Keratinocyte (primary cell): Measurements from ENCODE around the gene HPCAL1. TPM values are rescaled to one million over a fixed set of nuclear protein-coding genes. Genes with fewer than 3 reads are reported as not detected.

Experiments used
- DNase-seq: peaks from one replicate; pipeline ENCODE4 v3.0.0-alpha.2; 2011; ENCODE audit warnings: low read depth, missing footprints, low spot score
- FAIRE-seq: peaks from 2 replicates; lab custom pipeline; 2011; peaks lifted over from hg19 to GRCh38; lab: Jason Lieb, UNC
- H2AFZ ChIP-seq: 2 replicates; pipeline ENCODE4 v1.6.0; 2012; ENCODE audit warnings: low read length, control low read depth, inconsistent platforms; ENCODE audit not compliant: control insufficient read depth
- H3K27ac ChIP-seq: 2 replicates; pipeline ENCODE4 v1.5.1; 2011; ENCODE audit warnings: low read length; ENCODE audit not compliant: control insufficient read depth, insufficient read depth
- H3K27me3 ChIP-seq: 3 replicates; pipeline ENCODE4 v1.6.0; 2011; ENCODE audit warnings: low read length; ENCODE audit not compliant: control insufficient read depth, insufficient read depth; ENCODE audit errors: extremely low read depth
- H3K36me3 ChIP-seq, 2 experiments: 2 replicates in 1 of 2; 3 replicates in 1 of 2; pipeline ENCODE4 v1.5.1; 2011; ENCODE audit warnings: low read length in 2 of 2, mild to moderate bottlenecking in 1 of 2; ENCODE audit not compliant: control insufficient read depth in 2 of 2, insufficient read depth in 2 of 2; ENCODE audit errors: extremely low read depth in 1 of 2
- H3K4me1 ChIP-seq: 3 replicates; pipeline ENCODE4 v1.5.1; 2011; ENCODE audit warnings: low read length; ENCODE audit not compliant: control insufficient read depth, insufficient read depth; ENCODE audit errors: extremely low read depth
- H3K4me2 ChIP-seq: 3 replicates; pipeline ENCODE4 v1.6.0; 2011; ENCODE audit warnings: low read depth, low read length; ENCODE audit not compliant: control insufficient read depth, insufficient read depth; ENCODE audit errors: extremely low read depth
- H3K4me3 ChIP-seq, 3 experiments: fragments of 200-600 bp in 1 of 3; sonication (generic) in 1 of 3; 2 replicates in 2 of 3; 3 replicates in 1 of 3; pipeline ENCODE4 v1.5.1; 2011 to 2016; ENCODE audit warnings: low read length in 3 of 3, mild to moderate bottlenecking in 3 of 3, control low read depth in 2 of 3, inconsistent platforms in 1 of 3, low read depth in 1 of 3, mixed read lengths in 1 of 3, mixed run types in 1 of 3, moderate library complexity in 1 of 3; ENCODE audit not compliant: control insufficient read depth in 2 of 3, insufficient read depth in 2 of 3; ENCODE audit errors: extremely low read depth in 1 of 3
- H3K79me2 ChIP-seq: 2 replicates; pipeline ENCODE4 v1.6.0; 2012; ENCODE audit warnings: low read length; ENCODE audit not compliant: control insufficient read depth, insufficient read depth
- H3K9ac ChIP-seq: 3 replicates; pipeline ENCODE4 v1.6.0; 2011; ENCODE audit warnings: low read length; ENCODE audit not compliant: control insufficient read depth, insufficient read depth; ENCODE audit errors: extremely low read depth
- H3K9me1 ChIP-seq: 3 replicates; pipeline ENCODE4 v1.6.0; 2011; ENCODE audit warnings: low read length; ENCODE audit not compliant: control insufficient read depth, insufficient read depth; ENCODE audit errors: extremely low read depth
- H3K9me3 ChIP-seq: 2 replicates; pipeline ENCODE4 v1.5.1; 2012; ENCODE audit warnings: low read depth, low read length; ENCODE audit not compliant: control insufficient read depth
- H4K20me1 ChIP-seq: 3 replicates; pipeline ENCODE4 v1.6.0; 2011; ENCODE audit warnings: low read length; ENCODE audit not compliant: control insufficient read depth, insufficient read depth; ENCODE audit errors: extremely low read depth
- EZH2 ChIP-seq: IDR thresholded peaks from one replicate; pipeline ENCODE4 v1.6.1; 2012; ENCODE audit warnings: inconsistent platforms, mild to moderate bottlenecking, low read length, moderate library complexity
- dilution Hi-C: fragments of 300-500 bp; cut with MboI; formaldehyde crosslinking; loops from one replicate; pipeline ENCODE4 v1.7.0; 2020; ENCODE audit warnings: low sequenced_read_pairs; ENCODE audit not compliant: extremely low pct_ligation_motif_present
- polyA plus RNA-seq, 5 experiments: library from polyadenylated mRNA; depleted of rRNA in 3 of 5; stranded (reverse) in 3 of 5; stranded (forward) in 1 of 5; unstranded in 1 of 5; fragments of >200 nt; gene quantifications; 1 replicate in 1 of 5; 2 replicates in 3 of 5; 3 replicates in 1 of 5; pipeline versions ENCODE4 v1.2.1 to v1.2.3, GENCODE V29; 2011 to 2012; ENCODE audit warnings: missing spikeins in 2 of 5, low read depth in 1 of 5, low replicate concordance in 1 of 5
- TF ChIP-seq, protein P1 (sequence below), 3 experiments: IDR thresholded peaks in 1 of 3; conservative IDR thresholded peaks in 1 of 3; optimal IDR thresholded peaks in 1 of 3; 2 replicates in 2 of 3; 3 replicates in 1 of 3; pipeline versions ENCODE3 to v1.5.1; 2011; ENCODE audit warnings: low read length in 3 of 3, mild to moderate bottlenecking in 3 of 3, moderate library complexity in 2 of 3, control low read depth in 1 of 3, inconsistent platforms in 1 of 3; ENCODE audit not compliant: insufficient read depth in 2 of 3; ENCODE audit errors: extremely low read depth in 1 of 3

Gene HPCAL1
- polyA plus RNA-seq, 1 donor (not counting 4 experiments of a cell fraction or from before 2014, with no cell fraction given): 18.0 TPM

DNA sequence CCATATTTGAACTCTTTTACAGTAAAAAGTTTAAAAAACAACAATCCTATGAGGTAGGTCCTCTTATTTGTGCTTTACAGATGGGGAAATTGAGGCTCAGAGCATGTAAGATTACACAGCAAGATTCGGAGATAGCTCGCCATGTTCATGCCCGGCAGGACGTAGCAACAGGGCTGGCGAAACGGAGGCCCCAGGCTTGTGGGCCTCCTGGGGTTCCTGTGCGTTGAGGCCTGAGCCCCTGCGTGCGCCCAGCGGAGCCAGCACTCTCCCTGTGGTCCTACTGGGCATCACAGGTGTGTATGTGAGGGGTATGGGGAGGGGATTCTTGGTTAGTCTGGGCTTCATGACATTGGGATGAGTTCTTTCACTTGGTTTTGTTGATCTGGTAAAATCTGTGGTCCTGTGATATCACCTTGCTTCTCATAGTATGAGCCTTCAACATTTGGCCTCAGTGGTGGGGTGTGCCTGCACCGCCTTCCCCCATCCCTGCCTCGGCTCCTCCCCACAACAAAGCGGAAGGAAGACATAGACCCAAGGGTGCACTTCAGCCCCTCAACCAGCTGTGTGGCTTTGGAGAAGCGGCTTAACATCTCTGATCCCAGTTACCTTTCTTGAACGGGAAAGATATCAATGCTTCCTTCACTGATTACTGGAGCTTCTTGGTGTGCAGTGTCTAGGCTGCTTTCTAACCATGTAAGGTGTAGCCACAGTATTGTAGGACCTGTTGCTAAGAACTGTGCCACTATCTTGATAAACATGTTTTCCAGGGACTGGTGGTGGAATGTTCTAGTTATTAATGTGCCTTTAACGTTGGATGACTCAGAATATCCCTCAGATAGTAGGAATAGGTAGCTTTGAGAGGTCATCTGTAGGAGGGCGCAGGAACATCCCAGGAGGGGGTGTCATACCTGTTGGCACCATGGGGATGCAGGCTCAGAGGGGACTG lies 37.2 kb downstream of the HPCAL1 start:
- DNase-seq: no peak
- Histone ChIP-seq H3K36me3 (peaks cover 0 to 4% of the 10 kb centered on the region in 2 experiments), H3K4me1 (peaks cover 23% of the 10 kb centered on the region), H3K9ac (no peak overlapping the region), H3K27me3 (no peaks in the 10 kb centered on the region), H3K4me3 (no peak overlapping the region), H3K9me1 (peaks cover 3% of the 10 kb centered on the region), H3K79me2 (peaks cover 29% of the 10 kb centered on the region), H4K20me1 (peaks cover 2% of the 10 kb centered on the region), H3K9me3 (peaks cover 2% of the 10 kb centered on the region), H2AFZ (no peak overlapping the region), H3K27ac (no peak overlapping the region), H3K4me2 (no peak overlapping the region)
- no peak for TF ChIP-seq EZH2
- TF ChIP-seq, protein P1, sequence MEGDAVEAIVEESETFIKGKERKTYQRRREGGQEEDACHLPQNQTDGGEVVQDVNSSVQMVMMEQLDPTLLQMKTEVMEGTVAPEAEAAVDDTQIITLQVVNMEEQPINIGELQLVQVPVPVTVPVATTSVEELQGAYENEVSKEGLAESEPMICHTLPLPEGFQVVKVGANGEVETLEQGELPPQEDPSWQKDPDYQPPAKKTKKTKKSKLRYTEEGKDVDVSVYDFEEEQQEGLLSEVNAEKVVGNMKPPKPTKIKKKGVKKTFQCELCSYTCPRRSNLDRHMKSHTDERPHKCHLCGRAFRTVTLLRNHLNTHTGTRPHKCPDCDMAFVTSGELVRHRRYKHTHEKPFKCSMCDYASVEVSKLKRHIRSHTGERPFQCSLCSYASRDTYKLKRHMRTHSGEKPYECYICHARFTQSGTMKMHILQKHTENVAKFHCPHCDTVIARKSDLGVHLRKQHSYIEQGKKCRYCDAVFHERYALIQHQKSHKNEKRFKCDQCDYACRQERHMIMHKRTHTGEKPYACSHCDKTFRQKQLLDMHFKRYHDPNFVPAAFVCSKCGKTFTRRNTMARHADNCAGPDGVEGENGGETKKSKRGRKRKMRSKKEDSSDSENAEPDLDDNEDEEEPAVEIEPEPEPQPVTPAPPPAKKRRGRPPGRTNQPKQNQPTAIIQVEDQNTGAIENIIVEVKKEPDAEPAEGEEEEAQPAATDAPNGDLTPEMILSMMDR (optimal IDR thresholded peaks at IDR 0.05 in 1 of 3, IDR thresholded peaks at IDR 0.05 in 1 of 3, conservative IDR thresholded peaks at IDR 0.05 in 1 of 3; ENCODE audit: extremely low read depth in 1 of 3, insufficient read depth in 2 of 3, low read length in 3 of 3): no peak
- dilution Hi-C loops: no loop called here
- no peak for FAIRE-seq

DNA sequence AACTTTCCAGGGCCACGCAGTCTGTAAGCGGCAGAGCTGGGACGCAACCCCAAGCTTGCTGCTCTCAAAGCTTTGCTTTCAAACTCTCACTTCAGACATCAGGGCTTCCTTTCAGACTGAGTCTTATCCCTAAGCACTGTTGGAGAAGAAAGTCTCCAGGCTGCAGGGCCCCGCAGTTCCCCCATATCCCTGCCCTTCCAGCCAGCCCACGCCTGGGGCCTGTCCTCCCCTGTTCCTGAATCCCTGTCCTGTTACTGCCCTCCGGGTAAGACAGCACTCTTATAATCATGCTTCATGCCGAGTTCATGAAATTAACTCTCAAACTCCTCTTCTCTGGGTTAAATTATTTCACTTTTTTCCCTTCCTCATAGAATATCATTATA lies 37.9 kb downstream of the HPCAL1 start:
- peaks cover 2% of the 10 kb centered on the region for H4K20me1 ChIP-seq
- H3K27ac ChIP-seq: no peak overlapping the region

More for the DNA sequence above, 37.9 kb downstream of the HPCAL1 start:
- Histone ChIP-seq H3K9me1 (peaks cover 3% of the 10 kb centered on the region), H3K27me3 (no peaks in the 10 kb centered on the region), H3K4me3 (no peak overlapping the region), H3K9me3 (no peaks in the 10 kb centered on the region), H3K4me2 (no peak overlapping the region), H3K36me3 (peaks cover 0 to 3% of the 10 kb centered on the region in 2 experiments), H2AFZ (no peak overlapping the region), H3K9ac (no peak overlapping the region), H3K79me2 (peaks cover 29% of the 10 kb centered on the region), H3K4me1 (peaks cover 23% of the 10 kb centered on the region)
- FAIRE-seq (no peak), DNase-seq (no peak)
- dilution Hi-C loops: no loop called here
- no peak for TF ChIP-seq EZH2
- TF ChIP-seq, protein P1 (optimal IDR thresholded peaks at IDR 0.05 in 1 of 3, IDR thresholded peaks at IDR 0.05 in 1 of 3, conservative IDR thresholded peaks at IDR 0.05 in 1 of 3; ENCODE audit: extremely low read depth in 1 of 3, insufficient read depth in 2 of 3, low read length in 3 of 3): no peak
